HG03469 (cell line): ENCODE data around the gene CNDP1.

ENCODE experiments used
- ATAC-seq: cut with Tn5 transposase; IDR thresholded peaks from one replicate; pipeline ENCODE4 v1.9.1; 2021; ENCODE audit warnings: mild to moderate bottlenecking, moderate library complexity, moderate number of reproducible peaks; ENCODE audit not compliant: unreplicated experiment

Gene CNDP1

GRCh38 chr18:74505776-74506175 is 28.5 kb upstream of the CNDP1 start:
- ATAC-seq, result no peak

GRCh38 chr18:74506448-74507084 is 27.7 kb upstream of the CNDP1 start:
- no peak for ATAC-seq

DNA sequence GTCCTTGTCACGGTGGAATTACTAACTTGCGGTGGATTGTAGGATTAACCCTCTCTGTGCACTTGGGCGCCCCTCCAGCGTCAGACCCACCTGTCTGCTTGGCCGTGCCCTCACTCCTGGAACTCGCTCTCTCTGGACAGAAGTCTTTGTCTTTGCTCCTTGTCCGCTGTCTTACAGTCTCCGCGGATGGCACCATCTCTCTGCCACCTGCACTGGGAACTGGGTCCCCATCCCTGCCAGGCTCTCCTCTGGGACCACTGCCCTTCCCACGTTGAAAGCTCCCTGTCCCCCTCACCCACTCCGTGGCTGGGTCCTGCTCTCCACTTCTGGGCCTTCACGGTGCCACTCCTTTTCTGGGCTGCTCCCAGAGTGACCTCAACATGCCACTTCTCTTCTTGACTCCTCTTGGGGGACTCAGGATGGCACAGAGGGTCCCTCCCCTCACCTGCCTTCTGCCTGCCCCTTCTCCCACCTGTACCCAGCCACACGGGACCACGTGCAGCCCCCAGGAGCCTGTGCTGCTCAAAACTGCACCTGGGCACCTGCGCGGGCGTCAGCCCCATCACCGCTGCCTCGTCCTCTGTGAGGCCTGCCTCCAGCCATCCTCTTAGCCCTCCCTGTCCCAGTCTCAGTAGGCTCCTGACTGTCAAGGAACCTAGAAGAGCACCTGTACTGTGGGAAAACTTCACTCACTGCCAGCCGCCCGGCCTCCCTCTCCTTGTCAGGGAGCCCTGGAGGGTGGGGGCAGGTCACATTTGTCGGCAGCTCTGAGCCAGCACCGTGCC is 27.0 kb upstream of the CNDP1 start:
- ATAC-seq, result no peak

DNA sequence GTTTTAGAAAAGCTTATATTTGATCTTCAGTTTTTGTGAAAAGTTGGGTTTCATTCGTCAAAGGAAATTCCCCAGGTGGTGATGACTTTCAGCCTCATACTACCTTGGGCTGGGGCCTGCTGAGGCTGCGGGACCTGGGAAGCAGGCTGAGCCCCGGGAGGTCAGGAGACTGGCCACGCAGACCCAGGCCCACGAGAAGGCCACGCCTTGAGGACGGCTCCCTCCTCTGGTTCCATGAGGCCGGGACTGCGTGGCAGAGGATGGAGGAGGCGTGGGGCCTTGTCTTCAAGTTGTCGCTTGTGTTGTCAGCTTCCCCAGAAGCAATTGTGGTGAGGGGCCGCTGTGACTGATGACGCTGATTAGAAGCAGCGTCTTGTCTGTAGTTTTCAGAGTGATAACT is 26.4 kb upstream of the CNDP1 start:
- ATAC-seq, result no peak

DNA sequence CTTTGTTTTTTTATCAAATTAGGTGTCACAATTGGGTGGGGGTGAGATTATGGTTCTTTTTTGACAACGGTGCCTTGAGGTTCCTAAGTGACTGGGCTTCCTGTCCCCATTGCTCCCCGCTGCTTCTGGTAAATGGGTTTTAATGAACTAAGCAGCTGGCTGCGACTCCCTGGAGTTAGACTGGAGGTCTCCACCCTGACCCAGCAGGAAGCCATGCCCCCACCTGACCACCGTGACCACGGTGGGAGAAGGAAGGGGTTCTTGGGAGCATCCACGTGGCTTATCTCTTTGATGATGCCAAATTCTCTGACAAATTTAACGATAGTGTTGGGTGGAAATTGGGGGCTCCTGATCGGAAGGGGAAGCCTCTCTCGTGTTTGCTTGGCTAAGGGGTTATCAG is 25.9 kb upstream of the CNDP1 start:
- ATAC-seq, result no peak

DNA sequence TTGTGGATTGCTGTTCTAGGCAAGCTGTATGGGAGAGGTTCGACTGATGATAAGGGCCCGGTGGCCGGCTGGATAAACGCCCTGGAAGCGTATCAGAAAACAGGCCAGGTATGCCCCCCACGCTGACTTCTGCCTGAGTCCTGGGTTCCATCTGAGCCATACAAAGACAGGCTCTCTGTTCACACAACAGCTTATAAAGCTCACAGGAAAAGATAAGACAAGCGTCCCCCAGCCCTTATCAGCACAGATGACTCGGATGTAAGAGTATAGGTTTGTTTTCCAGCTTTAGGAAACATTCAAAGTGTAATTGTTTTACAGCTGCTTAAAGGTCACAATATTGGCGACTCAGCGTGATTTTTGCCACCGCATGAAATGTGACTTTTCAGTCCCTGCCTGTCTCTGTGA is 25.5 kb upstream of the CNDP1 start:
- no peak for ATAC-seq

GRCh38 chr18:74509856-74510769 is 24.2 kb upstream of the CNDP1 start:
- no peak for ATAC-seq

GRCh38 chr18:74510770-74511095 is 23.6 kb upstream of the CNDP1 start:
- ATAC-seq, result no peak

DNA sequence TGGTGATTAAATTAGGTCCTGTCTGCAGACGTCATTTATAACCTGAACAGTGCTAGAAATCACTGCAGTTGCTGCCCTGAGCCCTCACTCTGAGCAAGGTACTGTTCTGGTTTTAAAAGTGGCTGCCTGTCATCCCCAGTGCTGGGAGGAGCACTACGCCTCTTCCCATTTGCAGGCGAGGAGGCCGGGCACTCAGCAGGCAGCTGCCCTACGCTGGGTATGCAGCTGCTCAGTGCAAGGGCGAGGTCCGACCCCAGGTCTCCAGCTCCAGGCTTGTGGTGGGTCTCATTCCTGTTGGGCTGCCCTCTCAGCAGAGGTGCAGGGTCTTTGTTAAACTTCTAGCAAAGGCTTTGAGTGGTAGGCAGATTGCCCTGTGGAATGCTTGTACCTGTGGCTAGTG is 22.5 kb upstream of the CNDP1 start:
- no peak for ATAC-seq

- ATAC-seq, result no peak
Measured at GRCh38 chr18:74512321-74513053, 21.8 kb upstream of the CNDP1 start.

- no peak for ATAC-seq
Measured at GRCh38 chr18:74513149-74513882, 21.0 kb upstream of the CNDP1 start.

- ATAC-seq, result no peak
Measured at GRCh38 chr18:74513883-74514205, 20.5 kb upstream of the CNDP1 start.

- ATAC-seq, result no peak
Measured at GRCh38 chr18:74514860-74515495, 19.3 kb upstream of the CNDP1 start.

GRCh38 chr18:74515620-74516231 is 18.6 kb upstream of the CNDP1 start:
- no peak for ATAC-seq

- ATAC-seq, result no peak
Measured at GRCh38 chr18:74516271-74517235, 17.7 kb upstream of the CNDP1 start.

DNA sequence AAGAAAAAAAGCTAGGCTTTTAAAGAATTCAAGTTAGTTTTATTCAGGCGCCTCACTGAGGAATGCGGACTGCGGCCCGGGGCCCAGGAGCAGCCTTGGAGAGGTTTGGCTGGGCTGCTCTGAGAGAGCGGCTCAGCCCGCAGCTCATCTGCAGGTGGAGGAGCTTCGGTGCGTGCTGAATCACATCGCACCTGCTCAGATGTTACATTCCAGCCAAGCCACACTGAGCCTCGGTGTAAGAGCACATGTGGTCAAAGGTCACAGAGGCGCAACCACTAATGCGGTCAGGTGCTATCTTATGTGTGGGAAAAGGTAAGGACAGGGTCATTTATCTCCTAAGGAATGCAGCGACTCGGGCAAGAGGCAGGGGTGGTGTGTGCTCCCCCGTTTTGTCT is 17.1 kb upstream of the CNDP1 start:
- ATAC-seq, result no peak

GRCh38 chr18:74518456-74519295 is 15.6 kb upstream of the CNDP1 start:
- no peak for ATAC-seq
